Effector memory CD8-positive, alpha-beta T cell (primary cell): ENCODE measurements around the gene BUD23.
A peak's percentile ranks its signal among the peaks of the same experiment; 100 is the strongest.
"Not testable (repeated sequence)": the region's sequence is repeated elsewhere in the genome, so short reads cannot be mapped to it uniquely, and the experiment has no call there.

ENCODE experiments used
- ATAC-seq: fragments of 150-1000 bp; cut with Tn5 transposase; replicated peaks from 2 replicates; pipeline ENCODE4 v1.10.0; 2021; ENCODE audit warnings: mild to moderate bottlenecking, moderate library complexity
- DNase-seq, 3 experiments: peaks; one replicate each; pipeline ENCODE4 v3.0.0; 2021
- H3K27ac Mint-ChIP-seq, 2 donors: one replicate each; pipeline ENCODE4 v1.8.0; 2022; ENCODE audit warnings: mild to moderate bottlenecking in 2 of 2, mixed read lengths in 2 of 2, moderate library complexity in 2 of 2
- H3K27me3 Mint-ChIP-seq, 2 donors: one replicate each; pipeline ENCODE4 v1.8.0; 2022; ENCODE audit warnings: mixed read lengths in 2 of 2
- H3K36me3 Mint-ChIP-seq: one replicate; pipeline ENCODE4 v1.8.0; 2022; ENCODE audit warnings: mild to moderate bottlenecking, moderate library complexity, mixed read lengths; ENCODE audit not compliant: insufficient read depth
- H3K4me1 Mint-ChIP-seq, 2 donors: one replicate each; pipeline ENCODE4 v1.8.0; 2022; ENCODE audit warnings: low read depth in 2 of 2, mixed read lengths in 2 of 2
- H3K4me3 Mint-ChIP-seq, 2 donors: one replicate each; pipeline ENCODE4 v1.8.0; 2022; ENCODE audit warnings: mild to moderate bottlenecking in 2 of 2, mixed read lengths in 2 of 2, moderate library complexity in 2 of 2
- H3K9me3 Mint-ChIP-seq, 2 donors: one replicate each; pipeline ENCODE4 v1.8.0; 2022; ENCODE audit warnings: mixed read lengths in 2 of 2

The BUD23 gene

GRCh38 chr7:73674468-73675124 lies 8.8 kb upstream of the BUD23 start:
- no peak overlapping the region for H3K4me3 Mint-ChIP-seq
- no peaks in the 10 kb centered on the region for H3K4me1 Mint-ChIP-seq
- no peak for DNase-seq
- ATAC-seq = no peak
- no peak overlapping the region for H3K27ac Mint-ChIP-seq
- peaks cover 14% of the 10 kb centered on the region for H3K36me3 Mint-ChIP-seq
- no peaks in the 10 kb centered on the region for H3K9me3 Mint-ChIP-seq
- peaks cover 0 to 11% of the 10 kb centered on the region in 2 donors for H3K27me3 Mint-ChIP-seq

GRCh38 chr7:73676062-73676461 lies 7.3 kb upstream of the BUD23 start:
- H3K4me1 Mint-ChIP-seq, H3K27me3 Mint-ChIP-seq, DNase-seq, ATAC-seq, H3K27ac Mint-ChIP-seq, H3K9me3 Mint-ChIP-seq, H3K4me3 Mint-ChIP-seq: not testable (repeated sequence)
- H3K36me3 Mint-ChIP-seq = peaks cover 21% of the 10 kb centered on the region

GRCh38 chr7:73678862-73679261 lies 4.5 kb upstream of the BUD23 start:
- ATAC-seq (no peak), DNase-seq (no peak)
- no peaks in the 10 kb centered on the region for H3K9me3 Mint-ChIP-seq
- no peak overlapping the region for H3K27ac Mint-ChIP-seq
- H3K27me3 Mint-ChIP-seq = no peaks in the 10 kb centered on the region
- no peak overlapping the region for H3K4me3 Mint-ChIP-seq
- H3K4me1 Mint-ChIP-seq = peaks cover 14 to 19% of the 10 kb centered on the region in 2 donors
- H3K36me3 Mint-ChIP-seq = peaks cover 39% of the 10 kb centered on the region

GRCh38 chr7:73679709-73680108 lies 3.7 kb upstream of the BUD23 start:
- H3K4me3 Mint-ChIP-seq = no peak overlapping the region
- ATAC-seq (no peak), DNase-seq (no peak)
- no peaks in the 10 kb centered on the region for H3K9me3 Mint-ChIP-seq
- H3K27ac Mint-ChIP-seq = no peak overlapping the region
- H3K36me3 Mint-ChIP-seq = peaks cover 40% of the 10 kb centered on the region
- peaks cover 16 to 21% of the 10 kb centered on the region in 2 donors for H3K4me1 Mint-ChIP-seq
- no peaks in the 10 kb centered on the region for H3K27me3 Mint-ChIP-seq

DNA sequence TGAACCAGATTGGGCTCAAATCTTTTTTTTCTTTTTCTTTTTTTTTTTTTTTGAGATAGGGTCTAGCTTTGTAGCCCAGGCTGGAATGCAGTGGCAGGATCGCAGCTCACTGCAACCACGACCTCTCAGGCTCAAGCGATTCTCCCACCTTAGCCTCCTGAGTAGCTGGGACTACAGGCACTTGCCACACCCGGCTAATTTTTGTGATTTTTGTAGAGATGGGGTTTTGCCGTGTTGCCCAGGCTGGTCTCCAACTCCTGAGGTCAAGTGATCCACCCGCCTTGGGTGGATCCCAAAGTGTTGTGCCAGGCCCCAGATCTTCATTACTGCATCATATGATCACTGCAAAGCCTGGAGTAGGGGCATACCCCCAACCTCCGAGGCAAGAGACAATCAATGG lies 2.9 kb upstream of the BUD23 start:
- Mint-ChIP-seq H3K4me1 (peaks cover 16 to 21% of the 10 kb centered on the region in 2 donors), H3K27me3 (no peaks in the 10 kb centered on the region), H3K9me3 (no peaks in the 10 kb centered on the region), H3K27ac (no peak overlapping the region), H3K36me3 (peaks cover 44% of the 10 kb centered on the region), H3K4me3 (no peak overlapping the region)
- DNase-seq = no peak
- ATAC-seq = no peak

- DNase-seq (no peak), ATAC-seq (no peak)
- Mint-ChIP-seq H3K4me3 (peak overlapping the region; percentile 52 to 96), H3K27me3 (no peaks in the 10 kb centered on the region), H3K9me3 (no peaks in the 10 kb centered on the region), H3K27ac (peak overlapping the region; percentile 97 to 98), H3K4me1 (peaks cover 16 to 21% of the 10 kb centered on the region in 2 donors), H3K36me3 (peaks cover 44% of the 10 kb centered on the region)
Observed at GRCh38 chr7:73681031-73681430, 2.4 kb upstream of the BUD23 start.

DNA sequence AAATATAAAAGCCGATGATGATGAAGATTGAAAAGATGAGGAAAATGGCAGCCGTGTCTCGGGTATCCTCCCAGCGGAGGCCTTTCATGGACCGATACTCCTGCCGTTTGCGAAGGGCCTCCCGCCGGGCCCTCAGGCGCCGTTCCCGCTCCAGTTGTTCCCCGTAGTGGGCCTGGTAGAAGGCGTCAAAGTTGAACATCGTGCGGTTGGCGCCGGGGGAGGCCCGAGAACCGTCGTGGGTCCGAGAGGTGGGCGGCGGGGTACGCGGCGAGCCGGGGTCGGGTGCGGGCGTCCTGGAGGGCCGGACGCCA lies 697 bp upstream of the BUD23 start:
- peaks cover 16 to 21% of the 10 kb centered on the region in 2 donors for H3K4me1 Mint-ChIP-seq
- ATAC-seq (no peak), DNase-seq (no peak)
- H3K36me3 Mint-ChIP-seq = peaks cover 44% of the 10 kb centered on the region
- H3K27me3 Mint-ChIP-seq = no peaks in the 10 kb centered on the region
- H3K27ac Mint-ChIP-seq = peak overlapping the region; percentile 97 to 98
- no peaks in the 10 kb centered on the region for H3K9me3 Mint-ChIP-seq
- H3K4me3 Mint-ChIP-seq = peak overlapping the region; percentile 96 to 99

DNA sequence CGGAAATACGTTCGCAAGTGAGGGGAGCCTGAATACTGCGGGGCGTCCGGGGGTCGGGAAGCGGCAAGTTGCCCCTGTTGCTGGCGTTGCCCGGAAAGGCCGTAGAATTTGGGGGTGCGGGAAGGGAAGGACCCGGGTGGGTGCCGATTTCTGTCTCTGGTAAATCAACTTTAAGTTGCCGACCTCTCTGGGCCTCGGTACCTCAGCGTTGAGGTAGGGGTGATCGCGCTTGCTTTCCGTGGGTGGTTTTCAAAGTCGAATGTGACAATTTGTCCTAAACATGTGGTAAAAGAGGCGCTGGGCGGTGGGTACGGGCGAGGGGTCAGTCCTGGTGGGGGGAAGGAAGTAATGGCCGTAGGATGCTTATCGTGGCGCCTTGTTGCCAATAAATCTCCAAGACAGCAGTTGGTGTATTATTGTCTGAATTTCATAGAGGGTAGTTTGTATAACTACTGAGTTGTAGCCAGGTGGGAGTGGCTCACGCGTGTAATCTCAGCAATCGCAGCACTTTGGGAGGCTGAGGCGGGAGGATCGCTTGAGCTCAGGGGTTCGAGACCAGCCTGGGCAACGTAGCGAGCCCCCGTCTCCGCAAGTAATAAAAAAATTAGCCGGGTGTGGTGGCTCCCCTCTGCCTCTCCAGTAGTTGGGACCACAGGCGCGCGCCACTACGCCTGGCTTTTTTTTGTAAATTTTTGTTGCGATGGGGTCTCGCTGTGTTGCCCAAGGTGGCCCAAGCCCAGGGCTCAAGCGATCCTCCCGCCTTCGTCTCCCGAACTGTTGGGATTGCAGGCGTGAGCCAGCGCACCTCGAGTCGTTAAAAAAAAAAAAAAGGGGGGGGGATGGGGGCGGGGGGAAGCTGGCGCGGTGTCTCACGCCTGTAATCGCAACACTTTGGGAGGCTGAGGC lies 644 bp downstream of the BUD23 start:
- peaks cover 47% of the 10 kb centered on the region for H3K36me3 Mint-ChIP-seq
- H3K27me3 Mint-ChIP-seq = no peaks in the 10 kb centered on the region
- DNase-seq (no peak), ATAC-seq (peak; percentile 18)
- H3K27ac Mint-ChIP-seq = peak overlapping the region; percentile 97 to 98
- H3K9me3 Mint-ChIP-seq = no peaks in the 10 kb centered on the region
- peaks cover 20 to 26% of the 10 kb centered on the region in 2 donors for H3K4me1 Mint-ChIP-seq
- H3K4me3 Mint-ChIP-seq = peak overlapping the region; percentile 96 to 99

DNA sequence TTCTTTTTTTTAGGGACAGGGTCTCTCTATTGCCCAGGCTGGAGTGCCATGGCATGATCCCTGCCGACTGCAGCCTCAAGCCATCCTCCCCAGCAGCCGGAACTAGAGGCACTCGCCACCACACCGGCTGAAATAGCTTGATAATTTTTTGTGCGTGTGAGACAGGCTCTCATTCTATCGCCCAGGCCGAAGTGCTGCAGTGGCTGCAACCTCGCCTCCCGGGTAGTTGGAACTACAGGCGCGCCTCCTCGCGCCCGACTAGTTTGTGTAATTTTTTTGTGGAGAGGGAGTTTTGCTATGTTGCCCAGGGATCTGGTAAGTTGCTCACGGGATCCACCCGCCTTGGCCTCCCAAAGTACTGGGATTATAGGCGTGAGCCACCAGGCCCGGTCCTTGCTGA lies 1.9 kb downstream of the BUD23 start:
- Mint-ChIP-seq H3K4me3 (peak overlapping the region; percentile 31 to 99), H3K36me3 (peaks cover 46% of the 10 kb centered on the region), H3K4me1 (peaks cover 23 to 32% of the 10 kb centered on the region in 2 donors), H3K27ac (no peak overlapping the region), H3K27me3 (no peaks in the 10 kb centered on the region), H3K9me3 (no peaks in the 10 kb centered on the region)
- ATAC-seq = no peak
- no peak for DNase-seq

- Mint-ChIP-seq H3K36me3 (peaks cover 56% of the 10 kb centered on the region), H3K4me3 (no peak overlapping the region), H3K9me3 (no peaks in the 10 kb centered on the region), H3K27me3 (no peaks in the 10 kb centered on the region), H3K27ac (peak overlapping the region in 1 of 2 donors; percentile 45), H3K4me1 (peaks cover 13 to 18% of the 10 kb centered on the region in 2 donors)
- ATAC-seq = no peak
- no peak for DNase-seq
Observed at GRCh38 chr7:73688288-73688687, 4.9 kb downstream of the BUD23 start.

- ATAC-seq = no peak
- DNase-seq = no peak
- H3K9me3 Mint-ChIP-seq = no peaks in the 10 kb centered on the region
- peaks cover 65% of the 10 kb centered on the region for H3K36me3 Mint-ChIP-seq
- H3K4me1 Mint-ChIP-seq = peaks cover 7 to 12% of the 10 kb centered on the region in 2 donors
- H3K27me3 Mint-ChIP-seq = no peaks in the 10 kb centered on the region
- H3K27ac Mint-ChIP-seq = no peak overlapping the region
- no peak overlapping the region for H3K4me3 Mint-ChIP-seq
Observed at GRCh38 chr7:73690646-73691045, 7.2 kb downstream of the BUD23 start.

DNA sequence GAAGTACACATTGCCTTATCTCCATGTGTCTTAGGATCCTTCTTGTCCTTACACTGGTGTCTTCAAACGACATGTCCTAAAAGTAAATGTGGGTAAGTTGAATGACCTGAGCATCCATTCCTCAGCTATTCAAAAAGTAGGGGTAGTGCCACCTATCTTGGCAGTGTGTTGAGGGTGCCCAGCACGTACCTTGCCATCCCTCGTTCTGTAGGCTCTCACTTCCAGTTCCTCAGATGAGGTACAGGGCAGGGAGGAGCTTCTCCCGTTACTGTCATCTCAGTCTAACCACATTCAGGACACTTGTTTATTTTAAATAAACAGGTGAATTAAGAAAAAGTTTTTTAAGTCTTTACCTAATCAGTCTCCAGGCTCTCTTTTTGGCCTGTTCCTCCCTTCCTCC lies 13.0 kb downstream of the BUD23 start:
- DNase-seq (no peak), ATAC-seq (no peak)
- Mint-ChIP-seq H3K27ac (peak overlapping the region in 1 of 2 donors; percentile 33), H3K9me3 (no peaks in the 10 kb centered on the region), H3K27me3 (no peaks in the 10 kb centered on the region), H3K4me3 (no peak overlapping the region), H3K36me3 (peaks cover 83% of the 10 kb centered on the region), H3K4me1 (peaks cover 0 to 4% of the 10 kb centered on the region in 2 donors)

DNA sequence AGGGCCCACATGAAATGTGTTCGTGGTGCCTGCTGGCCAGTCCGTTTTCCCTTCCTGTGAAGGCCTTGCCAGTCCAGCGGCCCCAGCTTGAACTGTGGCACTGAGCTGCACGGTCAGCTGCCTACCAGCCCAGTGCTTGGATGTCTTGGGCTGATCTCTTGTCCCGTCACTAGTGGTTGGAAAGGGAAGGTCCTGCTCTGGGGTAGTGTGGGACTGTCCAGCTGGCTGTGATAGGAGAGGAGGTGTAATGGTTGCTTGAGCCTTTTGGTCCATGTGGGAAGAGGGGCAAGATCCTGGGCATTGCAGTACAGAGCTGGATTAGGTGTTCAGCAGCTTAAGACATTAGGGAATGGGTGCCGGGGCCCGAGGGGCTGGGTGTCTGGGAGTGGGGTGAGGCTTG lies 15.0 kb downstream of the BUD23 start:
- Mint-ChIP-seq H3K27ac (peak overlapping the region in 1 of 2 donors; percentile 80), H3K4me3 (no peak overlapping the region), H3K36me3 (peaks cover 85% of the 10 kb centered on the region), H3K9me3 (no peaks in the 10 kb centered on the region), H3K4me1 (peaks cover 4 to 5% of the 10 kb centered on the region in 2 donors), H3K27me3 (no peaks in the 10 kb centered on the region)
- ATAC-seq (no peak), DNase-seq (no peak)
